GM12878 (cell line): ENCODE data around the gene PLEKHG4B.

Experiments
- IRF3 ChIP-seq: fragments of 450-650 bp; IDR thresholded peaks from 2 replicates; pipeline ENCODE4 v1.6.1; 2014; ENCODE audit warnings: mild to moderate bottlenecking
- JUND ChIP-seq: IDR thresholded peaks from 2 replicates; pipeline ENCODE4 v1.6.1; 2012; ENCODE audit warnings: low read depth, mild to moderate bottlenecking, low read length, improper control_type of control experiment, moderate library complexity
- MEF2A ChIP-seq: IDR thresholded peaks from 2 replicates; pipeline ENCODE4 v1.6.1; 2011; ENCODE audit warnings: low read depth, mild to moderate bottlenecking, low read length, moderate library complexity; ENCODE audit not compliant: insufficient read depth

GRCh38 chr5:141211-141610, 49.2 kb downstream of the PLEKHG4B start:
- TF ChIP-seq IRF3, result no peak
- no peak for TF ChIP-seq MEF2A
- no peak for TF ChIP-seq JUND
